ENCODE results near the gene ATF7IP2. TPM values are rescaled to one million over a fixed set of nuclear protein-coding genes. Genes with fewer than 3 reads are reported as not detected.

ATF7IP2 gene
- total and polyA plus RNA-seq, 9 of the 15 experiments (the other 6 are each of a cell fraction or from before 2014, with no cell fraction given) = 131 to 515 (median 196) TPM

DNA sequence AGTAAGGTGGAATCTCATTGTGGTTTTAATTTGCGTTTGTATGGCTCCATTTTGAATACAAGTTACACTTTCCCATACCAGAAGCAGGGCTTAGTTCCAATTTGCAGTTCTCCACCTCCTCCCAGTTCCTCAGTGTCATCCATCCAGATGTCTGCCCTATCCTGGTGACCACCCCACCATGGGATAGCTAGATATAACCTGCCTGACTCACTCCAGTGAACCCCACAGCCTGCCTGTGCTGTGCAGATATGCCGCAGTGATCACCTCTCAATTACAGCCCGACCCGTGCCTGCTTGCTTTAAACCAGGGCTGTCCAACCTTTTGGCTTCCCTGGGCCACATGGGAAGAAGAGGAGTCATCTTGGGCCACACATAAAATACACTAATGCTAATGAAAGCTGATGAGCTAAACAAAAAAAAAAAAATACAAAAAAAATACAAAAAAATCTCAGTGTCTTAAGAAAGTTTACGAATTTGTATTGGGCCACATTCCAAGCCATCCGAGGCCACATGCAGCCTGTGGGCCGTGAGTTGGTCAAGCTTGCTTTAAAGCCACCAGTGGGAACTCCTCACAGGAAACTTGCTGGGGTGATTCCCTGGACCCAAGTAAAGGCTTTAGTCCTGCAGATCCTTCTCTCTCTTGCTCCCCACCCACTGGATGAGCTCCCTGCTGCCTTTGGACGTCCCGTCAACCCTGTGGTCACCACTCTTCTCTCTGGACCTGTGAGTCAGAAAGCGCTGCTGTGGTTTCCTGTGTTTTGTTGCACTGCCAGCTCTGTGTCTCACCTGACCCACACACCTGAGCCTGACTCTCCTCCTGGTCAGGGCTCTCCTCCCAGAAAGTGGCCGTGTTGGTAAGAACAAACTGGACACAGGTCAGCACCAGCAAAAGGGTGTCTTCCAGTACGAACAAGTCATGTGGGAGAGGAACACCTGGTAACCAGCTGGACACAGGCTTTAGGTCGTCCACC, 111.6 kb downstream of the ATF7IP2 start (continued):
- TF ChIP-seq, protein P1, sequence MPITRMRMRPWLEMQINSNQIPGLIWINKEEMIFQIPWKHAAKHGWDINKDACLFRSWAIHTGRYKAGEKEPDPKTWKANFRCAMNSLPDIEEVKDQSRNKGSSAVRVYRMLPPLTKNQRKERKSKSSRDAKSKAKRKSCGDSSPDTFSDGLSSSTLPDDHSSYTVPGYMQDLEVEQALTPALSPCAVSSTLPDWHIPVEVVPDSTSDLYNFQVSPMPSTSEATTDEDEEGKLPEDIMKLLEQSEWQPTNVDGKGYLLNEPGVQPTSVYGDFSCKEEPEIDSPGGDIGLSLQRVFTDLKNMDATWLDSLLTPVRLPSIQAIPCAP (CRISPR knock-in tag; IDR thresholded peaks at IDR 0.05; ENCODE audit: borderline replicate concordance) = no peak
- peak; percentile 89 to 95 for TF ChIP-seq TBL1XR1 (IDR thresholded peaks at IDR 0.05; ENCODE audit: low read length in 2 of 2)
- peak; percentile 94 for TF ChIP-seq JUND (IDR thresholded peaks at IDR 0.05; ENCODE audit: borderline replicate concordance, low read depth, low read length)
- TF ChIP-seq JUND (tag; IDR thresholded peaks at IDR 0.05; ENCODE audit: borderline replicate concordance, low read depth, low read length) = peak; percentile 90; the same call in 2 of the 3 replicates
- TF ChIP-seq, protein P2, sequence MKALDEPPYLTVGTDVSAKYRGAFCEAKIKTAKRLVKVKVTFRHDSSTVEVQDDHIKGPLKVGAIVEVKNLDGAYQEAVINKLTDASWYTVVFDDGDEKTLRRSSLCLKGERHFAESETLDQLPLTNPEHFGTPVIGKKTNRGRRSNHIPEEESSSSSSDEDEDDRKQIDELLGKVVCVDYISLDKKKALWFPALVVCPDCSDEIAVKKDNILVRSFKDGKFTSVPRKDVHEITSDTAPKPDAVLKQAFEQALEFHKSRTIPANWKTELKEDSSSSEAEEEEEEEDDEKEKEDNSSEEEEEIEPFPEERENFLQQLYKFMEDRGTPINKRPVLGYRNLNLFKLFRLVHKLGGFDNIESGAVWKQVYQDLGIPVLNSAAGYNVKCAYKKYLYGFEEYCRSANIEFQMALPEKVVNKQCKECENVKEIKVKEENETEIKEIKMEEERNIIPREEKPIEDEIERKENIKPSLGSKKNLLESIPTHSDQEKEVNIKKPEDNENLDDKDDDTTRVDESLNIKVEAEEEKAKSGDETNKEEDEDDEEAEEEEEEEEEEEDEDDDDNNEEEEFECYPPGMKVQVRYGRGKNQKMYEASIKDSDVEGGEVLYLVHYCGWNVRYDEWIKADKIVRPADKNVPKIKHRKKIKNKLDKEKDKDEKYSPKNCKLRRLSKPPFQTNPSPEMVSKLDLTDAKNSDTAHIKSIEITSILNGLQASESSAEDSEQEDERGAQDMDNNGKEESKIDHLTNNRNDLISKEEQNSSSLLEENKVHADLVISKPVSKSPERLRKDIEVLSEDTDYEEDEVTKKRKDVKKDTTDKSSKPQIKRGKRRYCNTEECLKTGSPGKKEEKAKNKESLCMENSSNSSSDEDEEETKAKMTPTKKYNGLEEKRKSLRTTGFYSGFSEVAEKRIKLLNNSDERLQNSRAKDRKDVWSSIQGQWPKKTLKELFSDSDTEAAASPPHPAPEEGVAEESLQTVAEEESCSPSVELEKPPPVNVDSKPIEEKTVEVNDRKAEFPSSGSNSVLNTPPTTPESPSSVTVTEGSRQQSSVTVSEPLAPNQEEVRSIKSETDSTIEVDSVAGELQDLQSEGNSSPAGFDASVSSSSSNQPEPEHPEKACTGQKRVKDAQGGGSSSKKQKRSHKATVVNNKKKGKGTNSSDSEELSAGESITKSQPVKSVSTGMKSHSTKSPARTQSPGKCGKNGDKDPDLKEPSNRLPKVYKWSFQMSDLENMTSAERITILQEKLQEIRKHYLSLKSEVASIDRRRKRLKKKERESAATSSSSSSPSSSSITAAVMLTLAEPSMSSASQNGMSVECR (CRISPR knock-in tag; IDR thresholded peaks at IDR 0.05) = no peak
- peak; percentile 41; the same call in 1 of the 2 replicates for TF ChIP-seq EP400 (IDR thresholded peaks at IDR 0.05)
- peak; percentile 59 for TF ChIP-seq CREB1 (IDR thresholded peaks at IDR 0.05)
- peak; percentile 59; the same call in 1 of the 2 replicates for TF ChIP-seq CREB1 (CRISPR knock-in tag; IDR thresholded peaks at IDR 0.05)
- 0 out of 2 replicates have a peak, but pooled peaks have one; percentile 38 for TF ChIP-seq HDAC2 (IDR thresholded peaks at IDR 0.05)
- TF ChIP-seq ZNF274 (IDR thresholded peaks at IDR 0.05; ENCODE audit: borderline replicate concordance, low read depth, low read length) = peak; percentile 72; the same call in 1 of the 2 replicates
- no peak for TF ChIP-seq KDM5B (IDR thresholded peaks at IDR 0.05; ENCODE audit: insufficient replicate concordance, low read depth, low read length)
- TF ChIP-seq ATF1 (CRISPR knock-in tag; IDR thresholded peaks at IDR 0.05) = no peak
- peak; percentile 49; the same call in 1 of the 2 replicates for TF ChIP-seq ATF1 (tag; IDR thresholded peaks at IDR 0.05)
- TF ChIP-seq NCOA1 (IDR thresholded peaks at IDR 0.05; ENCODE audit: low read depth) = peak; percentile 77; the same call in 1 of the 2 replicates
- TF ChIP-seq, protein P3, sequence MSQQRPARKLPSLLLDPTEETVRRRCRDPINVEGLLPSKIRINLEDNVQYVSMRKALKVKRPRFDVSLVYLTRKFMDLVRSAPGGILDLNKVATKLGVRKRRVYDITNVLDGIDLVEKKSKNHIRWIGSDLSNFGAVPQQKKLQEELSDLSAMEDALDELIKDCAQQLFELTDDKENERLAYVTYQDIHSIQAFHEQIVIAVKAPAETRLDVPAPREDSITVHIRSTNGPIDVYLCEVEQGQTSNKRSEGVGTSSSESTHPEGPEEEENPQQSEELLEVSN (IDR thresholded peaks at IDR 0.05; ENCODE audit: borderline replicate concordance in 1 of 2, extremely low read depth in 1 of 2, insufficient read depth in 1 of 2, insufficient read length in 1 of 2, low read depth in 1 of 2, low read length in 1 of 2, poor library complexity in 1 of 2, severe bottlenecking in 1 of 2) = no peak
- TF ChIP-seq, protein P4, sequence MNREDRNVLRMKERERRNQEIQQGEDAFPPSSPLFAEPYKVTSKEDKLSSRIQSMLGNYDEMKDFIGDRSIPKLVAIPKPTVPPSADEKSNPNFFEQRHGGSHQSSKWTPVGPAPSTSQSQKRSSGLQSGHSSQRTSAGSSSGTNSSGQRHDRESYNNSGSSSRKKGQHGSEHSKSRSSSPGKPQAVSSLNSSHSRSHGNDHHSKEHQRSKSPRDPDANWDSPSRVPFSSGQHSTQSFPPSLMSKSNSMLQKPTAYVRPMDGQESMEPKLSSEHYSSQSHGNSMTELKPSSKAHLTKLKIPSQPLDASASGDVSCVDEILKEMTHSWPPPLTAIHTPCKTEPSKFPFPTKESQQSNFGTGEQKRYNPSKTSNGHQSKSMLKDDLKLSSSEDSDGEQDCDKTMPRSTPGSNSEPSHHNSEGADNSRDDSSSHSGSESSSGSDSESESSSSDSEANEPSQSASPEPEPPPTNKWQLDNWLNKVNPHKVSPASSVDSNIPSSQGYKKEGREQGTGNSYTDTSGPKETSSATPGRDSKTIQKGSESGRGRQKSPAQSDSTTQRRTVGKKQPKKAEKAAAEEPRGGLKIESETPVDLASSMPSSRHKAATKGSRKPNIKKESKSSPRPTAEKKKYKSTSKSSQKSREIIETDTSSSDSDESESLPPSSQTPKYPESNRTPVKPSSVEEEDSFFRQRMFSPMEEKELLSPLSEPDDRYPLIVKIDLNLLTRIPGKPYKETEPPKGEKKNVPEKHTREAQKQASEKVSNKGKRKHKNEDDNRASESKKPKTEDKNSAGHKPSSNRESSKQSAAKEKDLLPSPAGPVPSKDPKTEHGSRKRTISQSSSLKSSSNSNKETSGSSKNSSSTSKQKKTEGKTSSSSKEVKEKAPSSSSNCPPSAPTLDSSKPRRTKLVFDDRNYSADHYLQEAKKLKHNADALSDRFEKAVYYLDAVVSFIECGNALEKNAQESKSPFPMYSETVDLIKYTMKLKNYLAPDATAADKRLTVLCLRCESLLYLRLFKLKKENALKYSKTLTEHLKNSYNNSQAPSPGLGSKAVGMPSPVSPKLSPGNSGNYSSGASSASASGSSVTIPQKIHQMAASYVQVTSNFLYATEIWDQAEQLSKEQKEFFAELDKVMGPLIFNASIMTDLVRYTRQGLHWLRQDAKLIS (CRISPR knock-in tag; IDR thresholded peaks at IDR 0.05) = 0 out of 2 replicates have a peak, but pooled peaks have one; percentile 48
